Gastroesophageal sphincter (tissue), 4 donors: Measurements from ENCODE around the gene POFUT2. TPM values are rescaled to one million over a fixed set of nuclear protein-coding genes. Genes with fewer than 3 reads are reported as not detected.

Experiments used
- ATAC-seq: fragments of 150-250 bp; one replicate; pipeline ENCODE4 v1.9.1; 2016; ENCODE audit warnings: mild to moderate bottlenecking, moderate library complexity
- H3K27ac ChIP-seq, 4 donors: fragments of 200-600 bp; sonication (generic) in 3 of 4; 1 replicate in 3 of 4; 2 replicates in 1 of 4; pipeline ENCODE4 v1.5.1; 2016 to 2019
- H3K27me3 ChIP-seq: fragments of 200-600 bp; sonication (generic); one replicate; pipeline ENCODE4 v1.5.1; 2019
- H3K36me3 ChIP-seq, 2 donors: fragments of 200-600 bp; sonication (generic); one replicate each; pipeline ENCODE4 v1.5.1; 2019; ENCODE audit warnings: control low read depth in 1 of 2
- H3K4me1 ChIP-seq, 3 donors: fragments of 200-600 bp; sonication (generic); 1 replicate in 2 of 3; 2 replicates in 1 of 3; pipeline ENCODE4 v1.5.1; 2016 to 2019; ENCODE audit warnings: control low read depth in 2 of 3
- H3K4me3 ChIP-seq, 2 donors: fragments of 200-600 bp; sonication (generic); one replicate each; pipeline ENCODE4 v1.5.1; 2019; ENCODE audit warnings: mild to moderate bottlenecking in 1 of 2, moderate library complexity in 1 of 2
- H3K9me3 ChIP-seq, 3 donors: fragments of 200-600 bp; sonication (generic); one replicate each; pipeline ENCODE4 v1.5.1; 2017 to 2019; ENCODE audit warnings: control low read depth in 2 of 3
- EP300 ChIP-seq: sonication (generic); formaldehyde crosslinking; IDR thresholded peaks from one replicate; pipeline ENCODE4 v1.6.1; 2017; ENCODE audit warnings: antibody characterized with exemption, mild to moderate bottlenecking
- POLR2A ChIP-seq, 2 donors: fragments of 450-650 bp; IDR thresholded peaks; one replicate each; pipeline ENCODE4 v1.6.1; 2017; ENCODE audit warnings: antibody characterized with exemption in 2 of 2, mild to moderate bottlenecking in 2 of 2, moderate library complexity in 1 of 2
- POLR2AphosphoS5 ChIP-seq: sonication (generic); formaldehyde crosslinking; IDR thresholded peaks from one replicate; pipeline ENCODE4 v1.6.1; 2017; ENCODE audit warnings: antibody characterized with exemption
- WGBS, 2 donors: methylation state at CpG; one replicate each; pipeline ENCODE4 v1.1.5; 2018; ENCODE audit warnings: low coverage in 1 of 2; 5-methylcytosine and 5-hydroxymethylcytosine counted together
- total RNA-seq, 4 donors: library from RNA; depleted of rRNA; stranded (reverse); fragments of >200 nt; gene quantifications; one replicate each; pipeline ENCODE4 v1.1.0, GENCODE V29; 2016
- TF ChIP-seq, protein P1 (sequence below), 4 experiments: fragments of 200-600 bp in 2 of 4; fragments of 450-650 bp in 2 of 4; sonication (generic) in 1 of 4; IDR thresholded peaks; one replicate each; pipeline ENCODE4 v1.5.1; 2017 to 2019; ENCODE audit warnings: antibody characterized with exemption in 4 of 4, mild to moderate bottlenecking in 2 of 4, moderate library complexity in 2 of 4

Gene POFUT2
- total RNA-seq, 4 donors from 2014 or later = 17.6 to 31.1 (median 24.2) TPM

GRCh38 chr21:45303091-45303615 is 15.5 kb upstream of the POFUT2 start:
- no peaks in the 10 kb centered on the region for H3K36me3 ChIP-seq
- H3K27ac ChIP-seq = peak overlapping the region in 3 of 4 donors; percentile 81 to 92 (median 88)
- no peak overlapping the region for H3K4me3 ChIP-seq
- H3K9me3 ChIP-seq = no peaks in the 10 kb centered on the region
- TF ChIP-seq POLR2A (IDR thresholded peaks at IDR 0.05) (no peak), POLR2AphosphoS5 (no peak), EP300 (no peak)
- TF ChIP-seq, protein P1, sequence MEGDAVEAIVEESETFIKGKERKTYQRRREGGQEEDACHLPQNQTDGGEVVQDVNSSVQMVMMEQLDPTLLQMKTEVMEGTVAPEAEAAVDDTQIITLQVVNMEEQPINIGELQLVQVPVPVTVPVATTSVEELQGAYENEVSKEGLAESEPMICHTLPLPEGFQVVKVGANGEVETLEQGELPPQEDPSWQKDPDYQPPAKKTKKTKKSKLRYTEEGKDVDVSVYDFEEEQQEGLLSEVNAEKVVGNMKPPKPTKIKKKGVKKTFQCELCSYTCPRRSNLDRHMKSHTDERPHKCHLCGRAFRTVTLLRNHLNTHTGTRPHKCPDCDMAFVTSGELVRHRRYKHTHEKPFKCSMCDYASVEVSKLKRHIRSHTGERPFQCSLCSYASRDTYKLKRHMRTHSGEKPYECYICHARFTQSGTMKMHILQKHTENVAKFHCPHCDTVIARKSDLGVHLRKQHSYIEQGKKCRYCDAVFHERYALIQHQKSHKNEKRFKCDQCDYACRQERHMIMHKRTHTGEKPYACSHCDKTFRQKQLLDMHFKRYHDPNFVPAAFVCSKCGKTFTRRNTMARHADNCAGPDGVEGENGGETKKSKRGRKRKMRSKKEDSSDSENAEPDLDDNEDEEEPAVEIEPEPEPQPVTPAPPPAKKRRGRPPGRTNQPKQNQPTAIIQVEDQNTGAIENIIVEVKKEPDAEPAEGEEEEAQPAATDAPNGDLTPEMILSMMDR (IDR thresholded peaks at IDR 0.05) = no peak
- H3K27me3 ChIP-seq = no peaks in the 10 kb centered on the region
- WGBS, 2 donors = no CpG with 5 or more reads among the region's 21 CpGs
- peaks cover 0 to 58% (median 33%) of the 10 kb centered on the region in 3 donors for H3K4me1 ChIP-seq
- no peak for ATAC-seq

DNA sequence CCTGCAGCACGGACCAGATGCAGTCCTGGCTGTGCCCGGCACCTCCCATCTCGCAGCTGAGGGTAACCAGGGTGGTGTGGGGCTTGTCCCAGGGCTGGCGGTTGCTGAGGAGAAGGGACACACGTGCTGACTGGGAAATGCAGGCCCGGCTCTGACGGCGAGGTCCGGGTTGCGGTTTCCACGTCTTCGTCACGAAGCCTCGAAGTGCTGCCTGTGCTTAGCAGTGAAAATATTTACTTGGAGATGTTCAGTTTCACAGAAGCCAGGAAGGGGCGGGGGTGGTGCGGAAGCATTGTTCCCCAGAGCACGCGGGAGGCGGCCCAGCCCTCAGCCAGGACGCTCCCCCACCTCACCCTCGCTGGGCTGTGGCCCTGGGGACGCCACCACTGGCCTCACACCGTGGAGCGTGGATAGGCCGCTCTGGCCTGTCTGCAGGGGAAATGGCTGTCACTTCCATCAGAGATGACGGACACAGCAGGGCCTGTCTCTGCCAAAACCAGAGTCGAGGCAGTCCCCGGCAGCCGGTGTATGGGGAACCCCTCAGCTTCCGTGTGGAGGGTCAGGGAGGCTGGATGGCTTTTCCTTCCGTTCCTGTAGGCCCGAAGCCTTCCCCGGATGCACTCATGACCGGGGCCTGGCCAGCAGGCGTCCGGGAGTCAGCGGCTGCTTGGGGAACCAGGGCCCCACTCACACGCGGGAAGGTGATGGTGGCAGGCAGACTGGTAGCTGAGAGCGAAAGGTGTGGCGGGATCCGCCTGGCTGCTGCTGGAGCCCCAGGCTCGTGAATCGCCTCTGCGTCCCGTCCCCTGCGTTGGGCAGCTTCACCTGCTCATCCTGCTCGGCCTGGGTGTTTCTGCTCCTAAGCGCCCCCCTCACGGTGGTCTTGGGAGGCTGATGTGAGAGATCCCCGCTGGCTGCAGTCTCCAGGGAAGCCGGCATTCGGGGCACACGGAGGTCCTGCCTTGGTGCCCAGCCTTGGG is 14.7 kb upstream of the POFUT2 start:
- H3K4me1 ChIP-seq = peaks cover 0 to 50% (median 27%) of the 10 kb centered on the region in 3 donors
- TF ChIP-seq, protein P1 (IDR thresholded peaks at IDR 0.05) = no peak
- TF ChIP-seq POLR2A (IDR thresholded peaks at IDR 0.05) = no peak
- no peak for TF ChIP-seq EP300
- peak; percentile 40 for TF ChIP-seq POLR2AphosphoS5
- peak overlapping the region in 3 of 4 donors; percentile 81 to 92 (median 88) for H3K27ac ChIP-seq

GRCh38 chr21:45301521-45302081 is 13.9 kb upstream of the POFUT2 start:
- TF ChIP-seq POLR2AphosphoS5 (no peak), EP300 (no peak), POLR2A (IDR thresholded peaks at IDR 0.05) (no peak)
- TF ChIP-seq, protein P1 (IDR thresholded peaks at IDR 0.05) = no peak
- Histone ChIP-seq H3K27ac (peak overlapping the region in 3 of 4 donors; percentile 81 to 92 (median 88)), H3K27me3 (no peaks in the 10 kb centered on the region), H3K36me3 (no peaks in the 10 kb centered on the region), H3K4me1 (peaks cover 0 to 43% (median 22%) of the 10 kb centered on the region in 3 donors), H3K4me3 (no peak overlapping the region), H3K9me3 (no peaks in the 10 kb centered on the region)
- 82% methylated on average over 2 of the region's 20 CpGs; no CpG with 5 or more reads in 1 of the 2 donors for WGBS, 2 donors
- ATAC-seq = no peak

More for the DNA sequence above, 14.7 kb upstream of the POFUT2 start:
- no peak overlapping the region for H3K4me3 ChIP-seq
- no peaks in the 10 kb centered on the region for H3K36me3 ChIP-seq
- no peaks in the 10 kb centered on the region for H3K9me3 ChIP-seq
- H3K27me3 ChIP-seq = no peaks in the 10 kb centered on the region
- WGBS, 2 donors = no CpG with 5 or more reads among the region's 54 CpGs
- ATAC-seq = peak; percentile 71

- 74 to 89% methylated on average over 11 to 16 of the region's 43 CpGs for WGBS, 2 donors
These were observed 13.3 kb upstream of the POFUT2 start for GRCh38 chr21:45300786-45301520.

More at GRCh38 chr21:45300786-45301520, 13.3 kb upstream of the POFUT2 start:
- peaks cover 0 to 38% (median 20%) of the 10 kb centered on the region in 3 donors for H3K4me1 ChIP-seq
- TF ChIP-seq EP300 (no peak), POLR2AphosphoS5 (no peak), POLR2A (IDR thresholded peaks at IDR 0.05) (no peak)
- no peak overlapping the region for H3K4me3 ChIP-seq
- no peak for ATAC-seq
- H3K27me3 ChIP-seq = no peaks in the 10 kb centered on the region
- no peaks in the 10 kb centered on the region for H3K36me3 ChIP-seq
- no peaks in the 10 kb centered on the region for H3K9me3 ChIP-seq
- peak overlapping the region in 3 of 4 donors; percentile 81 to 92 (median 88) for H3K27ac ChIP-seq
